ENCODE data around the gene SNRK.

DNA sequence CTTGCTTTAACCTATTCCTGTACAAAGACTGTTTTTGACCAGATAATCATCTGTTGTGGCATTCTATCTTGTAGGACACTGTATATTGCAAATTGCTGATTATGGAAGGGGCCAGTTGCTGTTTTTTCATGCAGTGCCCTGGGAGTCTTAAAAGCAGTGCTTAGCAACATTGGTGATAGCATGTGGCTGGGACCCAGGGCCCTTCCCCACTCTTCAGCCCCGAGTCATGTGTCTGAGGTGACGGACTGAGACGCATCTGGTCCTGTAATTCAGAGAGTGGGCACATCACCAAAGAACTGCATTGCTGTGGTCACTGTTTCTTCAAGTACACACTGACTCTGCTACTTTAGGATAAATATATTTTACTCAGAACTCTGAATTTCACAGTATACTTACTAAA lies 63.4 kb downstream of the SNRK start:
- no peak for TF ChIP-seq CTCF (IDR thresholded peaks at IDR 0.05)
- TF ChIP-seq ZNF425 (CRISPR knock-in tag; conservative IDR thresholded peaks at IDR 0.05), result no peak
- no peak for TF ChIP-seq RELA (CRISPR knock-in tag; IDR thresholded peaks at IDR 0.05; ENCODE audit: borderline replicate concordance)
- TF ChIP-seq ZNF263 (CRISPR knock-in tag; IDR thresholded peaks at IDR 0.05; ENCODE audit: low read depth), result no peak
- TF ChIP-seq ZNF512 (CRISPR knock-in tag; IDR thresholded peaks at IDR 0.05; ENCODE audit: borderline replicate concordance), result no peak
- no peak for TF ChIP-seq NFYB (CRISPR knock-in tag; conservative IDR thresholded peaks at IDR 0.05; ENCODE audit: low read depth)
- no peak for TF ChIP-seq ZBTB21 (CRISPR knock-in tag; IDR thresholded peaks at IDR 0.05; ENCODE audit: borderline replicate concordance)
- TF ChIP-seq, protein P1, sequence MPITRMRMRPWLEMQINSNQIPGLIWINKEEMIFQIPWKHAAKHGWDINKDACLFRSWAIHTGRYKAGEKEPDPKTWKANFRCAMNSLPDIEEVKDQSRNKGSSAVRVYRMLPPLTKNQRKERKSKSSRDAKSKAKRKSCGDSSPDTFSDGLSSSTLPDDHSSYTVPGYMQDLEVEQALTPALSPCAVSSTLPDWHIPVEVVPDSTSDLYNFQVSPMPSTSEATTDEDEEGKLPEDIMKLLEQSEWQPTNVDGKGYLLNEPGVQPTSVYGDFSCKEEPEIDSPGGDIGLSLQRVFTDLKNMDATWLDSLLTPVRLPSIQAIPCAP (CRISPR knock-in tag; IDR thresholded peaks at IDR 0.05), result no peak
- TF ChIP-seq, protein P2, sequence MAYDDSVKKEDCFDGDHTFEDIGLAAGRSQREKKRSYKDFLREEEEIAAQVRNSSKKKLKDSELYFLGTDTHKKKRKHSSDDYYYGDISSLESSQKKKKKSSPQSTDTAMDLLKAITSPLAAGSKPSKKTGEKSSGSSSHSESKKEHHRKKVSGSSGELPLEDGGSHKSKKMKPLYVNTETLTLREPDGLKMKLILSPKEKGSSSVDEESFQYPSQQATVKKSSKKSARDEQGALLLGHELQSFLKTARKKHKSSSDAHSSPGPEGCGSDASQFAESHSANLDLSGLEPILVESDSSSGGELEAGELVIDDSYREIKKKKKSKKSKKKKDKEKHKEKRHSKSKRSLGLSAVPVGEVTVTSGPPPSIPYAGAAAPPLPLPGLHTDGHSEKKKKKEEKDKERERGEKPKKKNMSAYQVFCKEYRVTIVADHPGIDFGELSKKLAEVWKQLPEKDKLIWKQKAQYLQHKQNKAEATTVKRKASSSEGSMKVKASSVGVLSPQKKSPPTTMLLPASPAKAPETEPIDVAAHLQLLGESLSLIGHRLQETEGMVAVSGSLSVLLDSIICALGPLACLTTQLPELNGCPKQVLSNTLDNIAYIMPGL (CRISPR knock-in tag; IDR thresholded peaks at IDR 0.05), result no peak

All from WTC11 (cell line).